ENCODE results near the gene DHX36.

Gene DHX36

DNA sequence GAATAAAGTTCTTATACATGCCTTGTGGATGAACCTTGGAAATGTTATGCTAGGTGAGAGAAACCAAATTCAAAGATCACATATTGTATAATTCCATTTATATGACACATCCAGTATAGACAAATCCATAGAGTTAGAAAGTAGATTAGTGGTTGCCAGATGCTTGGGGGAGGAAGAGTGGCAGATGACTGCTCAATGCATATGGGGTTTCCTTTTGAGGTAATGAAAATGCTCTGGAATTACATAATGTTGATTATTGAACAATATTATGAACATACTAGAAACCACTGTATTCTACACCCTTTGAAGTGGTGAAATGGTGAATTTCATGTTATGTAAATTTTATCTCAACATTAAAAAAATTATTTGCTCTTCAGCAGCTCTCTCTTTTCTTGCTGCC lies 100.8 kb downstream of the DHX36 start:
- H3K27me3 ChIP-seq (replicated peaks): no peaks in the 10 kb centered on the region
- no peaks in the 10 kb centered on the region for H3K36me3 ChIP-seq (replicated peaks)
- TF ChIP-seq, protein P1, sequence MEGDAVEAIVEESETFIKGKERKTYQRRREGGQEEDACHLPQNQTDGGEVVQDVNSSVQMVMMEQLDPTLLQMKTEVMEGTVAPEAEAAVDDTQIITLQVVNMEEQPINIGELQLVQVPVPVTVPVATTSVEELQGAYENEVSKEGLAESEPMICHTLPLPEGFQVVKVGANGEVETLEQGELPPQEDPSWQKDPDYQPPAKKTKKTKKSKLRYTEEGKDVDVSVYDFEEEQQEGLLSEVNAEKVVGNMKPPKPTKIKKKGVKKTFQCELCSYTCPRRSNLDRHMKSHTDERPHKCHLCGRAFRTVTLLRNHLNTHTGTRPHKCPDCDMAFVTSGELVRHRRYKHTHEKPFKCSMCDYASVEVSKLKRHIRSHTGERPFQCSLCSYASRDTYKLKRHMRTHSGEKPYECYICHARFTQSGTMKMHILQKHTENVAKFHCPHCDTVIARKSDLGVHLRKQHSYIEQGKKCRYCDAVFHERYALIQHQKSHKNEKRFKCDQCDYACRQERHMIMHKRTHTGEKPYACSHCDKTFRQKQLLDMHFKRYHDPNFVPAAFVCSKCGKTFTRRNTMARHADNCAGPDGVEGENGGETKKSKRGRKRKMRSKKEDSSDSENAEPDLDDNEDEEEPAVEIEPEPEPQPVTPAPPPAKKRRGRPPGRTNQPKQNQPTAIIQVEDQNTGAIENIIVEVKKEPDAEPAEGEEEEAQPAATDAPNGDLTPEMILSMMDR (IDR thresholded peaks at IDR 0.05; ENCODE audit: low read depth, low read length, missing control alignments): no peak
- in situ Hi-C loops (cut with HindIII; ENCODE audit: low pct_ligation_motif_present, low sequenced_read_pairs): no loop called here
- no peak for DNase-seq
- H3K27ac ChIP-seq: no peak overlapping the region
- no peak overlapping the region for H3K4me3 ChIP-seq (ENCODE audit: low read depth, low read length)
